GM21723 (cell line): Measurements from ENCODE around the gene TBCE.
A peak's percentile ranks its signal among the peaks of the same experiment; 100 is the strongest.

Experiments
- ATAC-seq: cut with Tn5 transposase; IDR thresholded peaks from one replicate; pipeline ENCODE4 v1.9.1; 2021; ENCODE audit warnings: mild to moderate bottlenecking, moderate library complexity; ENCODE audit not compliant: unreplicated experiment

Gene TBCE

DNA sequence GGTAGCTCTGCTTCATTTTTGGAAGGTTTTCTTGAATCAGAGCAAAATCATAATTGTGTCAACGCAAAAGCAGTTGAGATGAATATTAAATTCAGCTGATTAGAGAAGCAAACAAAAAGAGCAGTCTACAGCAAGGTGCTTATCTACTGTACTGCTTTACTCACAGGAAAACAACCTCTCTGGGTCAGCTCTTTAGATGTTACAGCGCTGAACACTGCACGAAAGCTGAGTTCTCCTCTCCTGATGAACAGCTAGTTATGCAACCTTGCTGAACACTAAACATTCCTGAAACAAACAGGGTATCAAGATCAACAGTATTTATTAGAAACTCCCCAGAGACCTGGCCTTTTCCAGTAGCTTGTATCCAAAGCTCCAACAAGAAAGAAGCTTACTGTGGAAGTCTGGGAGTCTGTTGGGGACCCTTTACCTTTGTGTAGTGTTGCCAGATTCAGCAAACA lies 41.3 kb downstream of the TBCE start:
- ATAC-seq: no peak

DNA sequence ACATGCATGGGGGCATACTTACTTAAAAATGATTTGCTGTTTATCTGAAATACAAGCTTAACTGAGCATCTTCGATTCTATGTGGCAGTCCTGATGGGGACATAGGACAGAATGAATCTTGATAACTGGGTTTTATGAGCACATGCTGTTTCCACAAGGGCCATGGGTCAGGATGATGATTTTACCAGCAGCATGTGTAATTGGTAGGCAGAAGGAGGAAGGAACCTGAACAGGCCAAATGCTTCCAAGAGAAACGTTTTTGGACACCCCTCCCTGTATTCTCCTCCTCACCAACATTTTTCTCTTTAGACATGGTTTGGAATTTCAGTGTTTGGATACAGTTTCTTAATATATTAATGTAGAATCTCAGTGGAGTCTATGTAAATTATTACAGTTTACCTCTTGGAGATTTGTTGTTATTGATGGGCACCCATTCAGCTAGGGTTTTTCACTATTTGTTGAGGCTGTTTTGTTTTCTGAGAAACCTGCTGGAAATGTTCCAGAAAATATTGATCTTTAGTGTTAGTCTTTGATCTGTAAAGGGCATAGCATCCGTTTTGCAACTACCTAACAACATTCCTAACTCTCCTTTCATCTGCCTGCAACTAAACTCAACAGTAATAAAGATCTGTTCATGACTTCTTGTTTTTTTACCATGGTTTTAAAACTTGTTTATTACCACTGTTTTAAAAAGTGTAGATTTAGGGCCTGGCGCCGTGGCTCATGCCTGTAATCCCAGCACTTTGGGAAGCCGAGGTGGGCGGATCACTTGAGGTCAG lies 42.0 kb downstream of the TBCE start:
- ATAC-seq: no peak

GRCh38 chr1:235410467-235410866 lies 43.2 kb downstream of the TBCE start:
- ATAC-seq: no peak

- ATAC-seq: no peak
These were observed 44.6 kb downstream of the TBCE start for GRCh38 chr1:235411489-235412486.

DNA sequence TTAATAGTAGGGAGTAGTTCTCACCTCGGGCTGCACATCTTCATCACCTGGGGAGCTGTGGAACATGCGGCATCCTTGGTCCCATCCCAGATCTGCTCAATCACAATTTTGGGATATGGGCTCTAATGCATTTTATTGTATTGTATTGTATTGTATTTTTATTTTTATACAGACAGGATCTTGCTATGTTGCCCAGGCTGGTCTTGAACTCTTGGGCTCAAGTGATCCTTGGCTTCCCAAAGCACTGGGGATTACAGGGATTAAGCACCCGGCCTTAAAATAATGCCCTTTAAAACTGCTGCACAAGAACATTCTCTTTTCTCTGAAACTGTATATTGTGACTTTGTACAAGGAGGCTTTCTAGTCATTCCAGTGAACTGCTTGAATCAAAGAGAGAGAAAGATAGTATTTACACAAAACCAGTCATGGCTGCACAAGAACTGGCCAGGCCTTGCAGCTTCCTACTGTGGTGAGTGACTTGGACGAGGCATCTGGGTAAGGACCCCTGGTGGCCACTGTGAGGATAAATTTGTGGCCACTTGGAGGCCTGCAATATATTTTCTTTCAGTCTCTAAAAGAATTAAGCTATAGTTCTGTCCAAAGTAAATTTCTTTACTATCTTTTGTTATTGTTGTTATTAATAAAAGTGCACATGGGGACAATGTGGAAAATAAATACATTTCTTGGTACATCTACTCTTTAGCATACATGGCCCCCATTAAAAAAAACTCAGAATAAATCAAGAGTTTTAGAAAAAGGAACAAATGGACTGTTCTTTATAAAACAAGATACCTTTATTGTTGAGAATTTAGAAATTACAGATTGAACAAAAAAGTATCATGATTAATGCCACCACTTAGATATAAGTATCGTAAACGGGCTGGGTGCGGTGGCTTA lies 48.0 kb downstream of the TBCE start:
- ATAC-seq: peak; percentile 73

DNA sequence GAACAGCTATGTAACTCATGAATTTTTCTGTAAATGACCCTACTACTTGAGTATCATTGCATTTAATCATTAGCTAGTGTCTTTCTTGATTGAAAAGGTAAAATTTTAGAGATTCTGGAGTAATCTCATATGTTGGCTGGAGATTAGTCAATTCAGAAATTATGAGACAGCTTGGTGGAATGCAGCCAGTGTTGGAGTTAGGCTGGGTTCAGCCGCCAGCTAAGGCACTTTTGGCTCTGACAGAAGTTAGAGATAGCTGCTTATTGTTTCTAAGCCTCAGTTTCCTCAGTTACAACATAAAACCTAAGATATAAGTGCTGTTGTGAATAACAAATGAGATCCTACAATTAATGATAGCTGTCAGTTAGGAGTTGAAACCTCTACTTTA lies 49.4 kb downstream of the TBCE start:
- ATAC-seq: no peak

DNA sequence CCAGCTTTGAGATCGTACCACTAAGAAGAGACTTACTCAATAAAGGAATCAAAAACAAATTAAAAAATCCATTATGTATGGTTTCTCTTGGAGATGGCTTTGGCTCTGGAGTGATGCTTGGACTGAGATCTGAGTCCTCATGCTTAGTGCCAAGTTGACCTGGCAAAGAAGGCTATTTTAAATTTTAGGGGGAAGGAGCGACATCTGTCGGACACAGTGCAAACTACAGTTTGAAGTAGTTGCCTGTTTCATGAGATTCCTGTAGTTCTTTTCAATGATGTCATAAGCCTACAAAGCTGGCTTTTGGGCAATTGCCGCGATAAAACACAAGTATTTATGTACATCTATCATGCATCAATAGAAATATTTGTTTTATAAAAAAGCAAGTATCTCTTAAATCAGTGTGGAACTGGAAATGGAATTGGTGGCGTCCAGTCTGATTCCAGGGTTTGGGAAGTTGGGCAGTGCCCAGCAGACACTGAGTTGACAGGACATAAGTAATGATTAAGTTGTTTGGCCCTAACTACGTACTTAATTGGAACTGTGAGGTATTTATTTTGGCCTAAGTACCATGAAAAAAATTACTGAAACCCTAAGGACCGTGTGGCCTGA lies 50.0 kb downstream of the TBCE start:
- ATAC-seq: peak; percentile 72

DNA sequence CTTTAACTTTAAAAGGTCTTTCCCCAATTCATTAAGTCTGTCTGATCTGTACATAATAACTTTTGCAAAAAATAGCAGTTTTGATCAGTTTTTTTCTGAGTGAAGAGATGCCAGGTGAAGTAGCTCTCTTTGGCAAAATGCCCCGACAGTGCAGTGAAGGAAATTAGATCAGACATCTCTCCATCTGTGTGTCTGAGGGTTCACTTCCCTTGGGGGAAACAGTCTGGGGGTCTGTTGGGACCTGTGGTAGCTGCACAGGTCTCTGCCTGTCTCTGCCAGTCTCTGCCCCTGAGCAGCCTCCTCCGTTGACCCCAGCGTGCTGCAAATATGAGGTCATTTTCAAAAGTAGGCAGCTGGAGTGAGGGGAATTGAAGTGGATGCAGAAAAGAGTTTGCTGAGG lies 54.5 kb downstream of the TBCE start:
- ATAC-seq: no peak

DNA sequence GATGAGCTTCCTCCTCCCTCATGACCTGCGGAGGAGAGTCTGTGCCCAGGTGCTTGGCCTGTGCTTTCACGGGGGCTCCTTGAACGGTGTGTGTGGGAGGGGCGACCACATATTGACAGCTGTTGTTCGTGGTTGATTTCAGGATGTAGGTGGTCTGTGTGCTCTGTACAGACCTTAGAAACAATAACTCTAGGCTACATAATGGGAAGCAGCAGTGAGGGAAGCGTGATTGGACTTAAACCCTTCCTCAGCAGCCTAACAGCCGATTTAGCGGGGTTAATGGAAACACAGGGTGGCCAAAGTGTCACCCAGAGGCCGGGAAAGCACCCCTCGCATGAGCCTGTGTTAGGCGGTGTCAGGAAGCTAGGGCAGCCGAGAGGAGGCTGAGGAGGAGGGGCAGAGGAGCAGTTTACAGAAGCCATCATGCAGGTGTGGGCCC lies 56.0 kb downstream of the TBCE start:
- peak; percentile 74 for ATAC-seq

DNA sequence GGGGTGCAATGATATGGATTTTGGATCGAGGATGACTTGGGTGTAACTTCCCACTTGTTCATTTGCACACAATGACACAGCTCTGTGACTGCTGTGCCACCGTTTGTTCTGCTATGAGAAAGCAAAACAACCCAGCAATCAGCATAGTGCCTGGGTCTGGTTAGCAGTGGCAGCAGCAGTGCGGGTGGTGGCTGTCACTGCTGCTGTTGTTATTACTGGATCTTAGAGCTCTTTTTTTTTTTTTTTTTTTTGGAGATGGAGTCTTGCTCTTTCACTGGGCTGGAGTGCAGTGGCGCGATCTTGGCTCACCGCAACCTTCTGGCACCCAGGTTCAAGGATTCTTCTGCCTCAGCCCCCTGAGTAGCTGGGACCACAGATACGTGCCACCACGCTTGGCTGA lies 56.9 kb downstream of the TBCE start:
- ATAC-seq: no peak

- no peak for ATAC-seq
These were observed 58.1 kb downstream of the TBCE start for GRCh38 chr1:235425357-235425756.

- no peak for ATAC-seq
These were observed 58.9 kb downstream of the TBCE start for GRCh38 chr1:235426143-235426542.

DNA sequence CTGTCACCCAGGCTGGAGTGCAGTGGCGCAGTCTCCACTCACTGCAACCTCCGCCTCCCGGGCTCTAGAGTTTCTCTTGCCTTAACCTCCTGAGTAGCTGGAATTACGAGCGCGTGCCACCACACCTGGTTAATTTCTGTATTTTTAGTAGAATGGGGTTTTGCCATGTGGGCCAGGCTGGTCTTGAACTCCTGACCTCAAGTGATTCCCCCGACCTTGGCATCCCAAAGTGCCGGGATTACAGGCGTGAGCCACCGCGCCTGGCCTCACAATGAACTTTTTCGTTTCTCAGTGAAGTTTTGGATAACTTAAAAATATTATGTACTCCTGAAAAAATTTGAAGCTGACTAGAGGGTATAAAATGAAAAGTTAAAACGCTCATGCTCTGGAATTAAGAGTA lies 59.5 kb downstream of the TBCE start:
- no peak for ATAC-seq

GRCh38 chr1:235427447-235427846 lies 60.2 kb downstream of the TBCE start:
- ATAC-seq: no peak

GRCh38 chr1:235429143-235429542 lies 61.9 kb downstream of the TBCE start:
- no peak for ATAC-seq

GRCh38 chr1:235430991-235431390 lies 63.8 kb downstream of the TBCE start:
- ATAC-seq: no peak

GRCh38 chr1:235434001-235434400 lies 66.8 kb downstream of the TBCE start:
- no peak for ATAC-seq

GRCh38 chr1:235441159-235441685 lies 74.0 kb downstream of the TBCE start:
- ATAC-seq: no peak

GRCh38 chr1:235442788-235443429 lies 75.7 kb downstream of the TBCE start:
- no peak for ATAC-seq

DNA sequence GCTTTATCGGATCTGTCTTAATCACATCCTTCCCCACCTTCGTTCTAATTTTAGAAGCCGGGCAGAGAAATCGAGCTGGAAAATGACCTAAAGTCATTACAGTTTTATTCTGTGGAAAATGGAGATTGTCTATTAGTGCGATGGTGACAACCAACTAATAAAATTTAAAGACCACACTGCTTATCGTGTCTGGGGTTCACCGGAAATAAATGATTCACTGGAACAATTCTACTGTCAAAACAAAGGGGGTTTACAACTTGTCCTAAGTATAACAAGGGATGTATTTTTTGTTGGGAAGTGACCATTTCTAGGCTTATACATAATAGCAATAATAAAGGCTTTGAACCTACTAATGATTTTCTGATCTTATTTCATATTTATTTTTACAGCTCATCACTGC lies 81.4 kb downstream of the TBCE start:
- ATAC-seq: no peak
